WTC11 (cell line): ENCODE measurements around the gene FOXP4. TPM values are rescaled to one million over a fixed set of nuclear protein-coding genes. Genes with fewer than 3 reads are reported as not detected.

Experiments used
- ATAC-seq: fragments of 200-7000 bp; cut with Tn5 transposase; 2 replicates; pipeline ENCODE4 v1.10.0; 2021; ENCODE audit warnings: mild to moderate bottlenecking, moderate library complexity
- CTCF ChIA-PET: fragments of 300-600 bp; sonication (Branson Sonifier 250); formaldehyde crosslinking; loops from one replicate; lab custom pipeline; 2021; ENCODE audit warnings: antibody characterized with exemption; lab: Charles Lee
- POLR2A ChIA-PET: fragments of 350-600 bp; sonication (Branson Sonifier 250); formaldehyde crosslinking; loops from one replicate; lab custom pipeline; 2021; ENCODE audit warnings: antibody characterized with exemption; lab: Charles Lee
- DNase-seq: peaks from one replicate; pipeline ENCODE4 v3.0.0; 2021; ENCODE audit warnings: low spot score
- H3K27ac Mint-ChIP-seq: 2 replicates; pipeline ENCODE4 v1.8.0; 2021; ENCODE audit warnings: mixed read lengths
- H3K27me3 Mint-ChIP-seq: 2 replicates; pipeline ENCODE4 v1.8.0; 2021; ENCODE audit warnings: low read depth, mild to moderate bottlenecking, moderate library complexity, mixed read lengths
- H3K36me3 Mint-ChIP-seq: 2 replicates; pipeline ENCODE4 v1.8.0; 2021; ENCODE audit warnings: mixed read lengths
- H3K4me1 Mint-ChIP-seq: 2 replicates; pipeline ENCODE4 v1.8.0; 2022; ENCODE audit warnings: mixed read lengths
- H3K4me3 Mint-ChIP-seq: 2 replicates; pipeline ENCODE4 v1.8.0; 2021; ENCODE audit warnings: mild to moderate bottlenecking, moderate library complexity, mixed read lengths
- H3K9me3 Mint-ChIP-seq: 2 replicates; pipeline ENCODE4 v1.8.0; 2021; ENCODE audit warnings: mixed read lengths
- ERG ChIP-seq: fragments of 250-450 bp; sonication (Bioruptor Pico); IDR thresholded peaks from 2 replicates; pipeline ENCODE4 v1.8.0; 2021; ENCODE audit warnings: mild to moderate bottlenecking
- ETV6 ChIP-seq: sonication (generic); formaldehyde crosslinking; IDR thresholded peaks from 2 replicates; pipeline ENCODE4 v1.8.1; 2022; ENCODE audit warnings: mild to moderate bottlenecking, missing genetic modification reagents
- FOXP1 ChIP-seq: sonication (generic); formaldehyde crosslinking; IDR thresholded peaks from 2 replicates; pipeline ENCODE4 v1.8.0; 2022; ENCODE audit warnings: missing genetic modification reagents, mild to moderate bottlenecking, moderate library complexity, borderline replicate concordance
- JUN ChIP-seq: sonication (generic); formaldehyde crosslinking; IDR thresholded peaks from 2 replicates; pipeline ENCODE4 v1.8.0; 2023; ENCODE audit warnings: mild to moderate bottlenecking, missing genetic modification reagents
- NR1H2 ChIP-seq: sonication (generic); formaldehyde crosslinking; IDR thresholded peaks from 2 replicates; pipeline ENCODE4 v1.9.0; 2021; ENCODE audit warnings: mild to moderate bottlenecking, moderate library complexity, missing genetic modification reagents
- PREB ChIP-seq: sonication (generic); formaldehyde crosslinking; IDR thresholded peaks from 2 replicates; pipeline ENCODE4 v1.8.1; 2022; ENCODE audit warnings: mild to moderate bottlenecking, missing genetic modification reagents, moderate library complexity, borderline replicate concordance
- STAT6 ChIP-seq: sonication (generic); formaldehyde crosslinking; conservative IDR thresholded peaks from 2 replicates; pipeline ENCODE4 v1.8.1; 2023; ENCODE audit warnings: mild to moderate bottlenecking, low read depth, missing genetic modification reagents, moderate library complexity
- TP53 ChIP-seq: sonication (generic); formaldehyde crosslinking; IDR thresholded peaks from 2 replicates; pipeline ENCODE4 v1.8.1; 2023; ENCODE audit warnings: mild to moderate bottlenecking, missing genetic modification reagents
- ZNF138 ChIP-seq: sonication (generic); formaldehyde crosslinking; conservative IDR thresholded peaks from 2 replicates; pipeline ENCODE4 v1.8.1; 2022; ENCODE audit warnings: mild to moderate bottlenecking, moderate library complexity, missing genetic modification reagents
- total RNA-seq: library from RNA; stranded (reverse); gene quantifications from 3 replicates; pipeline ENCODE4 v1.2.3, GENCODE V29; 2021
- TF ChIP-seq, protein P1 (sequence below): fragments of 250-450 bp; sonication (Bioruptor Pico); IDR thresholded peaks from 2 replicates; pipeline ENCODE4 v2.1.2; 2022; ENCODE audit warnings: mild to moderate bottlenecking, moderate library complexity

FOXP4 gene
- total RNA-seq, 1 experiment from 2014 or later = 36.6 TPM

GRCh38 chr6:41541364-41541763, 4.8 kb upstream of the FOXP4 start (continued):
- TF ChIP-seq STAT6 (CRISPR knock-in tag) = no peak
- TF ChIP-seq ERG = no peak
- TF ChIP-seq, protein P1, sequence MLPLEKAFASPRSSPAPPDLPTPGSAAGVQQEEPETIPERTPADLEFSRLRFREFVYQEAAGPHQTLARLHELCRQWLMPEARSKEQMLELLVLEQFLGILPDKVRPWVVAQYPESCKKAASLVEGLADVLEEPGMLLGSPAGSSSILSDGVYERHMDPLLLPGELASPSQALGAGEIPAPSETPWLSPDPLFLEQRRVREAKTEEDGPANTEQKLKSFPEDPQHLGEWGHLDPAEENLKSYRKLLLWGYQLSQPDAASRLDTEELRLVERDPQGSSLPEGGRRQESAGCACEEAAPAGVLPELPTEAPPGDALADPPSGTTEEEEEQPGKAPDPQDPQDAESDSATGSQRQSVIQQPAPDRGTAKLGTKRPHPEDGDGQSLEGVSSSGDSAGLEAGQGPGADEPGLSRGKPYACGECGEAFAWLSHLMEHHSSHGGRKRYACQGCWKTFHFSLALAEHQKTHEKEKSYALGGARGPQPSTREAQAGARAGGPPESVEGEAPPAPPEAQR = no peak

DNA sequence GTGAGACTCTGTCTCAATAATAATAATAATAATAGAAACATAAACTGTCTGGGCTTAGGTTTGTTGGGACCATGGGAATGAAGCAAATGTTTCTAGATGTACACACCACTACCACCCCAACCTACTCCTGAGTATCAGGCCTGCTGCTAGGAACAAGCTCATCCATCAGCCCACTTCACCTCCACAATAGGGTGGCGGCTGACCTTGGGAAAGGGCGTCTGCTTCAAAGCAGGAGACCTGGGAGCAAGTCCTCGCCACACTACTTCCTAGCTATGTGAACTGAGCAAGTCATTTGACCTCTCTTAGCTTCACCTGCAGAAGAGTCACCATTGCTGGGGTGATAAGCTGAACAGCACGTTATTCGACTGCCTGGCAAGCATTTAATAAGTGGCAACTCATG, 3.1 kb upstream of the FOXP4 start:
- no peak for TF ChIP-seq PREB (CRISPR knock-in tag)
- H3K36me3 Mint-ChIP-seq = no peaks in the 10 kb centered on the region
- peaks cover 68% of the 10 kb centered on the region for H3K27me3 Mint-ChIP-seq
- CTCF ChIA-PET = interaction anchor here (0.6 to 2.2 kb wide), 7 partner anchors 35 to 175 kb away, joined by 3 to 5 read pairs (median 3); no protein-coding TSS in a partner anchor
- H3K4me1 Mint-ChIP-seq = peaks cover 17% of the 10 kb centered on the region
- no peak overlapping the region for H3K4me3 Mint-ChIP-seq
- H3K27ac Mint-ChIP-seq = no peak overlapping the region
- POLR2A ChIA-PET = no interaction called here
- H3K9me3 Mint-ChIP-seq = no peaks in the 10 kb centered on the region
- no peak for DNase-seq
- ATAC-seq = no peak

DNA sequence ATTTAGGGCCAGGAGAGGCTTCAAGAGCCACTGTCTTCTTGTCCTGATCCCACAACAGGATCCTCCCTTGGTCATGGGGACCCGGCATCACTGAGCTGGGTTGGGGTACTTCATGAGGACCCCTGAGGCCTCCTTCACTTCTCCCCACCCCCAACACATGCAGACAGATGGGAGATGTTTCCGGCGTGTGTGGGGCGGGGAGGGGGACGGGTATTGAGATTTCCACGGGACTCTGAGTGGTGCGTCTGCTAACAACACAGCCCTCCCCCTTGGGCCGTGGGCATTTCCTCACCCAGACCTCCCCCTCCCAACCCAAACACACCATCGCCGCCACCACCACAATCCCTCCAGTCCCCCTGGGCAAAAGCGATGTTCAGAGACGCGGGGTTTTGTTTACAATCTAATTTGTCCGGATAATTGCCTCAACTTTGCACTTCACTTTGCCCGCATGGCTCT, 906 bp upstream of the FOXP4 start:
- ChIA-PET POLR2A (interaction anchor here (1.1 kb wide), 1 partner anchor 173 kb away, joined by 4 read pairs; no protein-coding TSS in a partner anchor), CTCF (interaction anchor here (1.2 to 2.4 kb wide), 5 partner anchors 34 to 121 kb away, joined by 3 to 7 read pairs (median 6); no protein-coding TSS in a partner anchor)
- DNase-seq (no peak), ATAC-seq (no peak)
- H3K9me3 Mint-ChIP-seq = no peaks in the 10 kb centered on the region
- TF ChIP-seq ZNF138 (CRISPR knock-in tag) (no peak), ETV6 (CRISPR knock-in tag) (no peak), JUN (CRISPR knock-in tag) (peak; percentile 5; the same call in 1 of the 2 replicates)
- H3K36me3 Mint-ChIP-seq = no peaks in the 10 kb centered on the region
- peaks cover 74% of the 10 kb centered on the region for H3K27me3 Mint-ChIP-seq
- peaks cover 36% of the 10 kb centered on the region for H3K4me1 Mint-ChIP-seq
- H3K4me3 Mint-ChIP-seq = peak overlapping the region; percentile 83
- no peak overlapping the region for H3K27ac Mint-ChIP-seq

GRCh38 chr6:41546475-41546865, 289 bp downstream of the FOXP4 start:
- Mint-ChIP-seq H3K27ac (no peak overlapping the region), H3K4me3 (no peak overlapping the region), H3K27me3 (peaks cover 78% of the 10 kb centered on the region), H3K36me3 (no peaks in the 10 kb centered on the region), H3K9me3 (no peaks in the 10 kb centered on the region)
- ATAC-seq (0 out of 2 replicates have a peak, but pooled peaks have one; percentile 0), DNase-seq (no peak)
- CTCF ChIA-PET = interaction anchor here (0.9 to 1.3 kb wide), 7 partner anchors 39 to 176 kb away, joined by 3 to 4 read pairs (median 3); no protein-coding TSS in a partner anchor
- POLR2A ChIA-PET = no interaction called here
- TF ChIP-seq NR1H2 (no peak), FOXP1 (CRISPR knock-in tag) (no peak), ERG (no peak), TP53 (CRISPR knock-in tag) (no peak)
- TF ChIP-seq, all 79 proteins: peak for 0
- peaks cover 48% of the 10 kb centered on the region for H3K4me1 Mint-ChIP-seq
